Cardiac septum (tissue), 1 donor: ENCODE measurements around the gene TOR2A. TPM values are rescaled to one million over a fixed set of nuclear protein-coding genes. Genes with fewer than 3 reads are reported as not detected.
A peak's percentile ranks its signal among the peaks of the same experiment; 100 is the strongest.

Source experiments
- DNase-seq: peaks from one replicate; pipeline ENCODE4 v3.0.0-alpha.2; 2020; ENCODE audit warnings: low spot score
- intact Hi-C: fragments of 100-400 bp; cut with DNase I; formaldehyde crosslinking; loops from one replicate; pipeline ENCODE4 v1.14.0; 2022
- total RNA-seq: library from RNA; stranded (reverse); fragmentation: NEBNext Ultra II Directional; extraction: Animal tissue kit (Norgen Biotek cat#: 25700); gene quantifications from one replicate; pipeline ENCODE4 v1.2.1, GENCODE V29; 2021
- donor health status: DM: no; HTN: no; CAD: no.

TOR2A gene
- total RNA-seq, 1 donor from 2014 or later, result 4.4 TPM

DNA sequence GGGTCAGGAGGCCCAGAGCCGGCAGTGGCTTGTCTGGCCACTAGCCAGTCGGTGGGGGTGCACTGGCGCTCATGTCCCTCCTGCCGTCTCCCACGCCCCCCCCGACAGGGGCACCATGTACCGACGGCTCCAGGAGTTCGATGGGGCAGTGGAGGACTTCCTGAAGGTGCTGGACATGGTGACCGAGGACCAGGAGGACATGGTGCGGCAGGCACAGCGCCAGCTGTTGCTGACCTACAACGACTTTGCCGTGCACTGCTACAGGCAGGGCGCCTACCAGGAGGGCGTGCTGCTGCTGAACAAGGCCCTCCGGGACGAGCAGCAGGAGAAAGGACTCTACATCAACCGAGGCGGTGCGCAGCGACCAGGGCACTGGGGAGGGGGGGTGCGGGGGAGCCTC, 11.1 kb downstream of the TOR2A start:
- intact Hi-C loops, result no loop called here
- no peak for DNase-seq

DNA sequence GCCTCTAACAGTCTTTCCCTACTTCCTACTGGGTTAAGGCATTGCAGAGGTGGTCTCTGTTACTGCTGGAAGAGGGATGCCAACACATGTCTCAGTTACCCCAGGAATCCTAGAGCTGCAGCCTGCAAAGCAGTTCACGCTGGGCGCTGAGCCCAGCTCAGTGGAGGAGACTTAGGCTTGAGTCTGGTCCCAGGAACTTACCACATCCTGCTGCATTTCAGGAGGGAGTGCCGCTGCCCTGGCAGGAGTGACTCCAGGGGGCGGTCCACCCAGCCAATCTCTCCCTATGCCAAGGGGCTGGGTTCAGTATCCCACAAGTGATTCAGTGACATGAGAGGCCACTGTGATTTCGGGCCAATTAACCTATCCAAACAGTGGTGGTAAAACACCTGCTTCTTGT, 11.7 kb downstream of the TOR2A start:
- intact Hi-C loops, result no loop called here

DNA sequence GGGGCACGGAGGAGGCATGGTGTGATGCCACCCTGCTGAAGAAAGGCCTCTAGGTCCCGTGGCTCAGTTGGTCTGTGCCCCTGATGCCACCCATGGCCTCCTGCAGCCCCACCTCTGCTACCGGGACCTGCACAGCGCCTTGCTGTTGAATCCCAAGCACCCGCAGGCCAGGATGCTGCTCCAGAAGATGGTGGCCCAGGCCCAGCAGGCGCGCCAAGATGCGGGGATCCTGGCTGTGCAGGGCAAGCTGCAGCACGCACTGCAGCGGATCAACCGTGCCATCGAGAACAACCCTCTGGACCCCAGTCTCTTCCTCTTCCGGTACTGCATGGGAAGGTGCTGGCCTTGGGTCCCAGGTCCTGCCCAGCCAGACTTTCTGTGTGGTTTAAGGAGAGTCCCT, 12.1 kb downstream of the TOR2A start:
- DNase-seq, result no peak
- intact Hi-C loops, result no loop called here

More for the DNA sequence above, 11.7 kb downstream of the TOR2A start:
- no peak for DNase-seq

DNA sequence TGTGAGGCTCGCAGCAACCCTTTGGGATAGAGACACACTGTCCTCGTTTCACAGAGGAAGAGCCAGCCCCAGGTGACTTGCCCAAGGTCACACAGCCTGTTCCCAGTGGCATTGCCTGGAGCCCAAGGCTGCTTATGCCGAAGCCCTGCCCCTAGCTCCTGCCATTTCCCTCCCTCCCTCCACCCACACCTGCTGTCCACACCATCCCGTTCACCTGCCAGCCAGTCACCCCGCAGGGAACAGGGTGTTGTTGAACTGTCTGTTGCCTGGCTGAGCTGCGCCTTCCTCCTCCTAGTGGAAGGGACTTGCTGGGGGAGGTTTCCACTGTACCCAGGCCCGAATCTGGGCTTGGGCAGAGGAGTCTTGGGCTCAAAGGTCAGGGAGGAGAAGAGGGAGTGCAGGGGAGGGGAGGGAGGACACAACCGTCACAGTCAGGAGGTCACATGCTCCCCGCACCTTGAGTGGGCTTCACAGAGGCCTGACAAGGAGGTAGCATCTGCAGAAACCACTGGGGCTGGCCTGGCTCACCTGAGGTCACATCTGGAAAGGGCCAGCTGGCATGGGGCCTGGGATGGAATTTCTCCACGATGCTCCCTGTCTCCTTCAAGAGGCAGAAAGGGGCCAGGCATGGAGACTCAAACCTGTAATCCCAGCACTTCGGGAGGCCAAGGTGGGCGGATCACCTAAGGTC, 12.9 kb downstream of the TOR2A start:
- DNase-seq, result no peak
- intact Hi-C loops, result no loop called here

DNA sequence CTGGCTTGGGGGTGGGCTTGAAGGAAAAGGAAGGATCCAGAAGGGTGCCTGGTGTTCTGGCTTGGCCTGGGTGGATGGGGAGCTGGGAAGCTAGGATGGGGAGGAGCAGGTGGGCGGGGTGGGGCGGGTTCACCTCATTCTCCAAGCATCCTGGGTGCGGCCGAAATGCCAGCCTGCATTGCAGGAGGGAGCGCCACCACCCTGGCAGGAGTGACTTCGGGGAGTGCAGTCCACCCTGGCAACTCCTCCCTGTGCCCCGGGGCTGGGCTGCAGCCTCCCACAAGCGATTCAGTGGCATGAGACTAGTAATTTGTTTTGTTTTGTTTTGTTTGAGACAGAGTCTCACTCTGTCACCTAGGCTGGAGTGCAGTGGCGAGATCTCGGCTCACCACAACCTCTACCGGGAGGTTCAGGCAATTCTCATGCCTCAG, 13.7 kb downstream of the TOR2A start:
- intact Hi-C loops, result no loop called here
- DNase-seq, result no peak

DNA sequence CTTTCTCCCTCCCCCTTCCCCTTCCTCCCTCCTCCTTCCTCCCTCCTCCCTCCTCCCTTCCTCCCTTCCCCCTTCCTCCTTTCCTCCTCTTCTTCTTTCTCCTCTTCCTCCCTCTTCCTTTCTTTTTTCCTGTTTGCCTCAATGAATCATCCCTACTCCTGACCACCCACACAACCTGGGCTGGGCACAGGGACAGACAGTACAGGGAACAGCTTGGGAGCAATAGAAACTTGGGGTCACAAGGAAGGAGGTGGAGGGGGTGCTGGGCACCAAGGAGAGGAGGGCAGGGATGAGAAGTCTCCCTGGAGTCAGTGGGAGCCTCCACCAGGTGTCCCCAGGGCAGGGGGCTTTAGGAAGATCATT, 14.2 kb downstream of the TOR2A start:
- no peak for DNase-seq
- intact Hi-C loops, result no loop called here

DNA sequence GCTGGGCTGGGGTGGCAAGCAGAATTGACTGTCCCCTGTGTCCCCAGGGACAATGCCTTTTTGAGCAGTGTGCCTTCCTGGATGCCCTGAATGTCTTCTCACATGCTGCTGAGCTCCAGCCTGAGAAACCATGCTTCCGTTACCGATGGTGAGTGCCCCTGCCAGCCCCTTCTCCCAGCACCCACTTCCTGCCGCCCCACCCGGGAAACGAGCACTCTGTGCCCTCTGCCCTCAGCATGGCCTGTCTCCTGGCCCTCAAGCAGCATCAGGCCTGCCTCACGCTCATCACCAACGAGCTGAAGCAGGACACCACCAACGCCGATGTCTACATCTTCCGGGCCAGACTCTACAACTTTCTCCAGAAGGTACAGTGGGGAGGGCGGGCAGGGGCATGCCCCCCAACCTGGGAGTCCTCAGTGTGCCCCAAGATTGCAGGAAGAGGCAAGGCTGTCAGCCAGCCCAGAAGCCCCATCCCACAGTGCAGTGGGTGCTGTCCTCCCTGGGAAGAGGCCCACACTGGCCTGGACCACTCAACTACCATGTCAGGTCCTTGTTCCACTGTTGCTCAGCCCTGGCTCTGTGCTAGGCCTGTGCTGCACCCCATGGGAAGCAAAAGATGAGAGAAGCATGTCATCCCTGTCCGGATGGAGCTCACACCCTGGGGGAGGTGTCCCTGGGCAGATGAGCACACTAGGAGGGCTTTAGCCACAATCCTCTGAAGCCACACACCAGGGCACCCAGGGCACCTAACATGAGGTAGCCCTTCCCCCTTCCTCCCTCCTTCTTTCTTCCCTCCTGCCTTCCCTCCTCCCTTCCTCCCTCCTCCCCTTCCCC, 14.8 kb downstream of the TOR2A start:
- intact Hi-C loops, result no loop called here
- no peak for DNase-seq

DNA sequence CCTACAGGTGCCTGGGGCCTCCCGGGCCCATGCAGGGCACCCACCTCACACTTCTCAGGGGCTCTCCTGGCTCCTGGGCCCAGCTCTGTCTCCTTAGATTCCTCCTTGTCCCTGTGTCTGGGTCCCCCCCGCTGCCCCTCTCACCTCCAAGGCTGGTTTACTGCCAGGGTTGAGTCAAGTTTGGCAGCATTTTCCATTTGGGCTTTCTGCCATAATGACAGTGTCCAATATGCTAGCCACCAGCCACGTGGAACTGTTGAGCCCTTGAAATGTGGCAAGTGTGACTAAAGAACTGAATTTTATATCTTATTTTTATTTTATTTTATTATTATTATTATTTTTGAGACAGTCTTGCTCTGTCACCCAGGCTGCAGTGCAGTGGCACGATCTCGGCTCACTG, 17.3 kb downstream of the TOR2A start:
- no peak for DNase-seq
- intact Hi-C loops, result loop anchor here (5.0 kb wide), 1 partner anchor 105 kb away; the partner anchor contains the start of gene STXBP1

DNA sequence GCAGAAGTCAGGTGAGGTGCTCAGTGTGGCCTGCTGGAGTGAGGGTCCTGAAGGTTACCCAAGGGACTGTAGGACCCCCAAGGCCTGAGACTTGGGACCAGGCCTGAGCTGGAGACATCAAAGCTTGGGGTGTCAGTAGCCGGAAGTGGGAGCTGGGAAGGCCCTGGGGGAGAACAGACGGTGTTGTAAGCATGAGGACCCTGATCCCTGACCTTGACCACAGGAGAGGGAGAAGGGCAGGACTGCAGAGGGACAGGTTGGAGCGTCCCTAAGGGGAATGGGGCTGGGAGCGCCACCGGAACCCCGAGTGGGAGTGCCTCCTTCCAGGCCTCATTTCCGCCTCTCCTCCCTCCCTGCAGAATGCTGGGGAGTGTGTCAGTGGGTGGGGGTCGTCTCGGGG, 18.7 kb downstream of the TOR2A start:
- DNase-seq, result no peak
- intact Hi-C loops, result loop anchor here (5.0 kb wide), 1 partner anchor 104 kb away; the partner anchor contains the start of gene STXBP1

DNA sequence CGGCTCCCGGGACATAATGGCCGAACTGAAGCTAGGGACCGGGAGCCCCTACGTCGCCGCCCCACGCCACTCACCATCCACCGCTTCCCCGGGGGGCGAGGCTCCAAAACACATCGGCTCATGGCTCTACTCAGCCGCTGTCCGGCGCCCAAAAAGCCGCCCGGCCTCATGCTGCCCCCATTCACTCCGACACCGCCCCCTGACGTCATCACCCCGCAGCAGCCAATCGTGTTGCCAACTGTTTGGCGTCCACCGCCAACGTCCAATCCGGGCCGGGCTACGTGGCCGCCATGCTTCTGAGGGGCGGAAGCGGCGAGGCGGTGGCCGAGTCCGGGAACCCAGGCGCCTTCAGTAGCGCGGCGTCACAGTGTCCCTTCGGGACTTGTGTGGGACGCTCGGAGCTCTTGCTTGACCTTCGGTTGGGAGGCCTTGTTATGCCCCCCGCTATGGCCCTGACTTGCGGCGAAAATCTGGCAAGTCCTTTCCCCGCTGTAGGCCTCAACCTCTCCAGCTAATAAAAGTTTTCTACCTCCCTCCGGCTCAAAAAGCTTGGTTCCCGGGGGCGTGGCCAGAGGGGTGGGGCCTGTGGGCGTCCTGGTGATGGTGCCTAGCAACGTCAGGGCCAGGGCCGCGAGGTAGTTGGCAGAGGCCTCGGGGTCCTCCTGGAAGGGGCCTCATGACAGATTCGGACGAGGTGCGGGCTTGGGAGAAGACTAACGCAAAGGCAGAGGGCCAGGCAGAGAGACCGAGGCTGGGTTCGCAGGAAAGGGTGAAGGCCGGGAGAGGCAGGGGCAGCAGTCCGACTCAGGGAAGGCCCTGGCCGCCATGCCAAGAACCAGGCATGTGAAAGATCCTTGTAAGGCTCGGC, 19.4 kb downstream of the TOR2A start, which contains the start of the genes PTRH1 and TTC16:
Gene PTRH1 (minus strand): TSS at position 194 of the 868 bp plus-strand sequence. CDS start 24 bp downstream, at position 170.
Gene TTC16 (plus strand): TSS at position 610 of the 868 bp plus-strand sequence. CDS start 67 bp downstream, at position 677.
- intact Hi-C loops, result loop anchor here (5.0 kb wide), 1 partner anchor 103 kb away; the partner anchor contains the start of gene STXBP1
- DNase-seq, result peak; percentile 99

DNA sequence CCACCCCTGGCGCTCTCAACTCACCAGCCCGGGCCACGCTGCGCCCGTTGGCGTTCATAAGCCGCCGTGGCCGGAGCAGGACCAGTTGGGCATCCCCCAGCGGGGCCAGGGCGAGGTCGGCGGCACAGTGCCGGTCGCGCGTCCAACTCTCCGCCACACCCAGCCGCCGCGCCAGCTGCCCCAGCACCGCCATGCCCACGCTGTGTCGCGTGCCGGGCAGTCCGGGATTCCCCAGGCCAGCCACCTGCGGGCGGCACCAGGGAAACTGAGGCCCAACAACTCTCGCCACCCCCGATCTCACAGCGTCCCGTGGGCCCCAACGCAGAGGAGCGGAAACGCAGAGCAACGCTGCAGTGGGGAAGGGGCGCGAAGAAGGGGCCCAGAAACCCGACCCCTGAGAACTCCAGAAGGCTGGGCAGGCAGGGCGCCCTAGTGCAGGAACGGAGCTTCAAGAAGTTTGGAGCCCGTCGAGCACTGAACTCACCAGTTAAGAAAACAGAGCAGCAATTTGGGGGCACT, 20.1 kb downstream of the TOR2A start:
- no peak for DNase-seq
- intact Hi-C loops, result loop anchor here (5.0 kb wide), 1 partner anchor 103 kb away; the partner anchor contains the start of gene STXBP1

DNA sequence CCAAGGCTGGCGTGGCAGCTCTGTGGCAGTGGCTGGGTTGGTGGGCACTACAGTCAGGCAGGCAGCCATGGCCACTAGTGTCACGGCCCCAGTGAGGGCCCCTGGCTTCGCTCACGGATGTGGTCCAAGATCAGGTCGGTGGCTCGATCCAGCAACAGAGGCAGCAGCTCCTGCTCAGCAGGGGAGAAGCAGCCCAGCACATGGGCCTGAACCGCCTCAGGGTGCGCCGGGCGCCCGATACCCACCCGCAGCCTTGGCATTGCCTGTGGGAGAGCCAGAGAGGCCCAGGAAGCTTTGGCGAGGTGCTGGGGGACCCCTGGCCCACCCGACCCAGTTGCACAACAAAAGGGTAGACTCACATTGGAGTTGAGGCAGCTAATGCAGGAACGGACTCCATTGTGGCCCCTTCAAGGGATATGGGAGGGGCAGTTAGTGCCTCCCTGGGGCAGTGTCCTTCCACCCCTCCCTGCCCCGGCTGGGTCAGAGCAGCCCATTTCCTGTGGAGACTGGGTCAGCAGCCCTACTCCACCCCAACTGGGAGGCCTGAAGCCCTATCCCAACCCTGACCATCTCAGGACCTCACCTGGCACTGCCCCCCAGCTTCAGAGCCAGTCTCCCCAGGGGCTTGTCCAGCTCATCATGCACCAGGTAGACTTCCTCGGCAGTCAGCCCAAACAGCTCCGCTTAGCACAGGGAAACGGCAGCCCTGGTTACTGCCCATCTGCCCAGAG, 20.9 kb downstream of the TOR2A start:
- intact Hi-C loops, result no loop called here
- no peak for DNase-seq

DNA sequence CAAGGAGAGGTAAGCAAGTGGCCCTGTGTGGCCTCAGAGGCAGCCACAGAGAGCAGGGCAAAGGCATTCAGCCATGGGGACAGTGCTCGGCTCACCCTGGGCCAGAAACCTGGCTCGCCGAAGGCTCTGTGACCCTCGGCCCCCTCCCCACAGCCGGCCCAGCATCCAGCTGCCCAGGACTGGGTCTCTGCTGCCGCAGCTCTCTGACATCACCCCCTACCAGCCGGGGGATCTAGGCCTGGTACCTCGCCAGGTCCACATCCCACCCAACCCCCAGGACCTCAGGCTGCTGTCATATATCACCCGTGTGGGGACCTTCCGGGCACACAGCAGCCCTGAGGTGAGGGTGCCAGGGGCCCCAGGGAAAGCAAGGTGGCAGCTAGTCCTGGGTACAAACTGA, 22.2 kb downstream of the TOR2A start:
- DNase-seq, result no peak
- intact Hi-C loops, result no loop called here

DNA sequence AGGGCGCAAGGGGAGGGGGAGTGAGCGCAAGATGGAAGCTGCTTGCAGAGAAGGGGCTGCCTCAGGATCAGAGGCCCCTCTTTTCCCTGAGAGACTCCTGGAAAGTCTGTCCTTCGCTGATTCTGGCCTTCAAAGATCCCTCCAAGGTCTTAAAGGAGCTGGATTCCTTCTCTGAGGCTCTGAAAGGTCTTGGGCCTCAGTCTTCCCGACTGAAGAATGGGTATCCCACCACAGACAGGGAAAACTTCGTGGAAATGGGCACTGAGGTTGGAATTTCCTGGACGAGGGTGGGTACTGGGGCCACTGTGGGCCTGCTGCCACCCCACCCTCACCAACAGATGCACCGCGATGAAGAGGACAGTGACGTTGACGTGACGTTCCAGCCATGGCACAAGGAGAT, 22.7 kb downstream of the TOR2A start:
- DNase-seq, result no peak
- intact Hi-C loops, result no loop called here

DNA sequence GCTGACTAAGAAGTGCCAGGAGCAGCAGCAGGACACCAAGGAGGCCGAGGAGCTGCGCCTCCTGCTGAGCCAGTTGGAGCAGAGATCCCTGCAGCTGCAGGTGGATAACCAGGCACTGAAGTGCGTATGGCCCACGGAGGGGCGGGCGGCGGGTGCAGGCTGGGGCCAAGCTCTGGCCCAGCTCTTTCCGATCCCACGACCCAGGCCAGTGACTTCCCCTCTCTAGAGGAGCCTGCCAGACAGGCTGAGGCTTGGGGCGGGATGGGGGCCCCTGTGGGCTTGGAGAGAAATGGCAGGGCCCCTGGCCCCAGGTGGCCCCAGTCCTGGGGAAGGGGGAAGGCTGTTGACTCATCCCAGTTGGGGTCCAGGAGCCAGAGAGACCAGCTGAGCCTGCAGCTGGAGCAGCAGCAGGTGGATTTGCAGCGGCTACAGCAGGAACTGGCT, 23.2 kb downstream of the TOR2A start:
- intact Hi-C loops, result no loop called here

DNA sequence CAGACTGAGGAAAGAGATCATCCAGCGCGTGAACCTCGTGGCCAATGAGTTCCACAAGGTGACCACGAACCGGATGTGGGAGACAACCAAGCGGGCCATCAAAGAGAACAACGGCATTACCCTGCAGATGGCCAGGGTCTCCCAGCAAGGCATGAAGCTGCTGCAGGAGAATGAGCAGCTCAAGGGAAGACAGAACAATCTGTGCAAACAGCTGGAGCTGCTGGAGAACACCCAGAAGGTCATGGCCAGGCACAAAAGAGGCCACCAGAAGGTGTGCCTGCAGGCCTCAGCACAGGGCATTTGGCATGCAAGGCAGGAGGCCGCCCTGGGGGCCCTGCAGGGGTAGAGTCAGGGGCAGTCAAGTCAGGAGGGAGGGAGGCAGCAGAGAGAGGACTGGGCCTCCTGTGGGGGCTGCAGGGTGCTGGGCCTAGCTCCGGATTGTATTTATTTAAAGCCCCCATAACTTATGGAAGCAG, 23.8 kb downstream of the TOR2A start:
- DNase-seq, result no peak
- intact Hi-C loops, result no loop called here

More for the DNA sequence above, 23.2 kb downstream of the TOR2A start:
- DNase-seq, result no peak

DNA sequence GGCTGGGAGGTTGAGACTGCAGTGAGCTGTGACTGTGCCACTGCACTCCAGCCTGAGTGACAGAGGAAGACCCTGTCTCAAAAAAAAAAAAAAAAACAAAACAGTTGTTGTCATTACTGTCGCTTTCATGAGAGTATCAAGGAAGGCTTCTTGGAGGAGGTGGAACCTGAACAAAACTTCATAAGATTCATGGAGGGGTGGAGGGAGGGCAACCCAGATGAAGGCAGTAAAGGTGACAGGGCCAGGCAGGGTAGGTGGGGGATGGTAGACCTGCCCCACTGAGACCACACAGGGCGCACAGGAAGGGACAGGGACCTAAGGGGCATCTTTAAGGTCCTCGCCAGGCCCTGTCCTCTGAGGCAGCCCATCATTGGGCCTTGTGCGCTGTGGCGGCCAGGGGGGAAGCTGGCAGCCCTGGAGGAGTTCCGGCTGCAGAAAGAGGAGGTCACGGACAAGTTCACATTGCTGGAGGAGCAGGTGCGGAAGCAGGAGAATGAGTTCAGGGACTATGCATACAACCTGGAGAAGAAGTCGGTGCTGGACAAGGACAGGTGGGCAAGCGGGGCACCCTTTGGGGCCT, 24.8 kb downstream of the TOR2A start:
- intact Hi-C loops, result no loop called here
- DNase-seq, result no peak

DNA sequence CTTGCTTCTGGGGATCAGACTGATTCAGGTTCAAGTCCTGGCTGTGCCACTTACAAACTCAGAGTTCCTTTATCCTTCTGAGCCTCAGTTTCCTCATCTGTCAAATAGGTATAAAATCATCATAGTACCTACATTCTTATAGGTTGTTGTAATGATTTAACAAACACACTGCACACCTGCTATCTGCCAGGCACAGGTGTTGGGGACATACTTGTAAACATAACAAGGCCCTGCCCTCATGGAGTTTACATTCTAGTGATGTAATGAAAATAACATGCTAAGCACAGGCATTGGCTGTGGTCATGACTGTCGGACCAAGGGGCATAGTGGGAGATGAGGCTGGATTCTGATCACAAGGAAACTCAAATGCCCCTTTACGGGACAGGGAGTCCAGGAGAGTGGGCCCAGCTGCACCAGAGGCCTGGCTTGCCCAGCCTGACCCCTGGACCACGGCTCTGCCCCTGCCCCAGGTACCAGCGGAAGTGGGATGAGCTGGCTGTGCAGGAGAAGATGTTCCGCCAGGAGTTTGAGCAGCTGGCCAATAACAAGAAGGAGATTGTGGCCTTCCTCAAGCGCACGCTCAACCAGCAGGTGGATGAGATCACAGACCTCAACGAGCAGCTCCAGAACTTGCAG, 26.0 kb downstream of the TOR2A start:
- DNase-seq, result no peak
- intact Hi-C loops, result no loop called here
